ENCODE data around the gene RIMBP3C. TPM values are rescaled to one million over a fixed set of nuclear protein-coding genes. Genes with fewer than 3 reads are reported as not detected.

RIMBP3C gene
- polyA plus RNA-seq, 1 of the 3 experiments (the other 2 are of a cell fraction), result 0.02 TPM

- Histone ChIP-seq H3F3A (replicated peaks; ENCODE audit: insufficient read depth) (peaks cover 3% of the 10 kb centered on the region), H3K36me3 (replicated peaks in 1 of 2; ENCODE audit: control insufficient read depth in 1 of 2, insufficient read depth in 2 of 2, low read length in 1 of 2) (peaks cover 2 to 21% of the 10 kb centered on the region in 2 experiments), H3K9ac (no peak overlapping the region), H3K4me3 (ENCODE audit: low read depth in 2 of 2, low read length in 1 of 2) (no peak overlapping the region), H4K20me1 (ENCODE audit: insufficient read depth) (peaks cover 100% of the 10 kb centered on the region), H2AFZ (ENCODE audit: low read depth) (no peak overlapping the region), H3K27ac (ENCODE audit: low read depth in 2 of 2, low read length in 1 of 2) (no peak overlapping the region), H3K27me3 (ENCODE audit: insufficient read depth) (no peaks in the 10 kb centered on the region), H3K79me2 (ENCODE audit: insufficient read depth) (peaks cover 100% of the 10 kb centered on the region), H3K9me2 (no peaks in the 10 kb centered on the region), H3K4me2 (no peak overlapping the region), H3K4me1 (ENCODE audit: control insufficient read depth in 1 of 2, insufficient read depth in 2 of 2, low read depth in 1 of 2, low read length in 1 of 2) (peaks cover 0 to 3% of the 10 kb centered on the region in 2 experiments; a peak in 1 of 4 replicates), H3K9me3 (no peaks in the 10 kb centered on the region)
- 94% methylated on average over 4 of the region's 4 CpGs for WGBS (ENCODE audit: low lambda C conversion rate)
- TF ChIP-seq SIN3A (IDR thresholded peaks at IDR 0.05; ENCODE audit: borderline replicate concordance, low read depth, low read length), result no peak
- TF ChIP-seq, protein P1, sequence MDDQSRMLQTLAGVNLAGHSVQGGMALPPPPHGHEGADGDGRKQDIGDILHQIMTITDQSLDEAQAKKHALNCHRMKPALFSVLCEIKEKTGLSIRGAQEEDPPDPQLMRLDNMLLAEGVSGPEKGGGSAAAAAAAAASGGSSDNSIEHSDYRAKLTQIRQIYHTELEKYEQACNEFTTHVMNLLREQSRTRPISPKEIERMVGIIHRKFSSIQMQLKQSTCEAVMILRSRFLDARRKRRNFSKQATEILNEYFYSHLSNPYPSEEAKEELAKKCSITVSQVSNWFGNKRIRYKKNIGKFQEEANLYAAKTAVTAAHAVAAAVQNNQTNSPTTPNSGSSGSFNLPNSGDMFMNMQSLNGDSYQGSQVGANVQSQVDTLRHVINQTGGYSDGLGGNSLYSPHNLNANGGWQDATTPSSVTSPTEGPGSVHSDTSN (IDR thresholded peaks at IDR 0.05), result peak; percentile 18; the same call in 1 of the 2 replicates
- DNase-seq, result no peak
- ChIA-PET POLR2A (no interaction called here), CTCF (interaction anchor here (0.9 to 1.2 kb wide), 2 partner anchors 12 to 54 kb away, joined by 3 to 4 read pairs; partner anchors contain the start of gene SDF2L1)
Measured at GRCh38 chr22:21587803-21588611, 36.7 kb upstream of the RIMBP3C start.

DNA sequence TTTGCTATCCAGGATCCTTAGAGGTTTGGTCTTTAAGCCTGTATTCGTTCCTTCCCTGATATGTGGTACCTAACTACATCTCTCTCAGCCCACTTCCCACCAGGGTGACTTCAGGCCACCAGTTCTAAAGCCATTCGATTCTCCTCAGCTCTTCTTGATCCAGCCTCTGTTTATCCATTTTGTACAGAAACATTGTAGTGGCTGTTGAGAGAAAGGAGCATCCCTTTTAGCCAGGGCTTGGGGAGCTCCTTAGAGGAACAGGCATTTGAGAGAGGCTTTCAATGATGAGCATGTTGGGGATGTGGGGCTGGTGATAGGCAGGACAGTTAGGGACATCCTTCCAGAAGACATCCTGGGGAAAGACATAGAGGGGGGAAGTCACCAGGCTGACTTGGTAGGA is 34.1 kb upstream of the RIMBP3C start:
- peaks cover 100% of the 10 kb centered on the region for H3K79me2 ChIP-seq (ENCODE audit: insufficient read depth)
- no peak overlapping the region for H3K4me3 ChIP-seq (ENCODE audit: low read depth in 2 of 2, low read length in 1 of 2)
- no peak for TF ChIP-seq EZH2phosphoT487 (IDR thresholded peaks at IDR 0.05; ENCODE audit: borderline replicate concordance, low read depth)
- no peak for TF ChIP-seq CHD2 (IDR thresholded peaks at IDR 0.05; ENCODE audit: low read length, partially characterized antibody)
- TF ChIP-seq FOSL2 (IDR thresholded peaks at IDR 0.05; ENCODE audit: borderline replicate concordance, low read depth), result no peak
- no peak for TF ChIP-seq ELF1 (IDR thresholded peaks at IDR 0.05)
- no peak for TF ChIP-seq EP300 (IDR thresholded peaks at IDR 0.05; ENCODE audit: borderline replicate concordance in 1 of 2, low read depth in 1 of 2, low read length in 1 of 2)
- TF ChIP-seq MEF2A (IDR thresholded peaks at IDR 0.05; ENCODE audit: borderline replicate concordance, low read depth), result no peak
- TF ChIP-seq, protein P2, sequence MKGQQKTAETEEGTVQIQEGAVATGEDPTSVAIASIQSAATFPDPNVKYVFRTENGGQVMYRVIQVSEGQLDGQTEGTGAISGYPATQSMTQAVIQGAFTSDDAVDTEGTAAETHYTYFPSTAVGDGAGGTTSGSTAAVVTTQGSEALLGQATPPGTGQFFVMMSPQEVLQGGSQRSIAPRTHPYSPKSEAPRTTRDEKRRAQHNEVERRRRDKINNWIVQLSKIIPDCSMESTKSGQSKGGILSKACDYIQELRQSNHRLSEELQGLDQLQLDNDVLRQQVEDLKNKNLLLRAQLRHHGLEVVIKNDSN (IDR thresholded peaks at IDR 0.05; ENCODE audit: borderline replicate concordance, low read depth), result no peak
- TF ChIP-seq NRF1 (IDR thresholded peaks at IDR 0.05; ENCODE audit: low read depth, low read length), result no peak
- no peak for TF ChIP-seq TCF12 (IDR thresholded peaks at IDR 0.05)
- TF ChIP-seq TEAD4 (IDR thresholded peaks at IDR 0.05; ENCODE audit: borderline replicate concordance, insufficient read depth), result no peak
- TF ChIP-seq SMC3 (IDR thresholded peaks at IDR 0.05; ENCODE audit: low read depth, low read length), result no peak
- TF ChIP-seq, protein P3, sequence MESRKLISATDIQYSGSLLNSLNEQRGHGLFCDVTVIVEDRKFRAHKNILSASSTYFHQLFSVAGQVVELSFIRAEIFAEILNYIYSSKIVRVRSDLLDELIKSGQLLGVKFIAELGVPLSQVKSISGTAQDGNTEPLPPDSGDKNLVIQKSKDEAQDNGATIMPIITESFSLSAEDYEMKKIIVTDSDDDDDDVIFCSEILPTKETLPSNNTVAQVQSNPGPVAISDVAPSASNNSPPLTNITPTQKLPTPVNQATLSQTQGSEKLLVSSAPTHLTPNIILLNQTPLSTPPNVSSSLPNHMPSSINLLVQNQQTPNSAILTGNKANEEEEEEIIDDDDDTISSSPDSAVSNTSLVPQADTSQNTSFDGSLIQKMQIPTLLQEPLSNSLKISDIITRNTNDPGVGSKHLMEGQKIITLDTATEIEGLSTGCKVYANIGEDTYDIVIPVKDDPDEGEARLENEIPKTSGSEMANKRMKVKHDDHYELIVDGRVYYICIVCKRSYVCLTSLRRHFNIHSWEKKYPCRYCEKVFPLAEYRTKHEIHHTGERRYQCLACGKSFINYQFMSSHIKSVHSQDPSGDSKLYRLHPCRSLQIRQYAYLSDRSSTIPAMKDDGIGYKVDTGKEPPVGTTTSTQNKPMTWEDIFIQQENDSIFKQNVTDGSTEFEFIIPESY (IDR thresholded peaks at IDR 0.05; ENCODE audit: borderline replicate concordance, low read depth), result no peak
- TF ChIP-seq SIN3A (IDR thresholded peaks at IDR 0.05; ENCODE audit: borderline replicate concordance, low read depth, low read length), result no peak
- no peak for TF ChIP-seq MAX (IDR thresholded peaks at IDR 0.05; ENCODE audit: low read depth)
- no peak for TF ChIP-seq RFX5 (IDR thresholded peaks at IDR 0.05; ENCODE audit: low read length)
- TF ChIP-seq GATA2 (CRISPR knock-in tag; IDR thresholded peaks at IDR 0.05), result no peak
- no peak for TF ChIP-seq RCOR1 (IDR thresholded peaks at IDR 0.05; ENCODE audit: low read length)
- no peak for TF ChIP-seq RXRA (IDR thresholded peaks at IDR 0.05; ENCODE audit: borderline replicate concordance, low read depth)
- TF ChIP-seq, protein P4, sequence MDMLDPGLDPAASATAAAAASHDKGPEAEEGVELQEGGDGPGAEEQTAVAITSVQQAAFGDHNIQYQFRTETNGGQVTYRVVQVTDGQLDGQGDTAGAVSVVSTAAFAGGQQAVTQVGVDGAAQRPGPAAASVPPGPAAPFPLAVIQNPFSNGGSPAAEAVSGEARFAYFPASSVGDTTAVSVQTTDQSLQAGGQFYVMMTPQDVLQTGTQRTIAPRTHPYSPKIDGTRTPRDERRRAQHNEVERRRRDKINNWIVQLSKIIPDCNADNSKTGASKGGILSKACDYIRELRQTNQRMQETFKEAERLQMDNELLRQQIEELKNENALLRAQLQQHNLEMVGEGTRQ (IDR thresholded peaks at IDR 0.05; ENCODE audit: borderline replicate concordance, low read depth, low read length), result no peak
- no peak for TF ChIP-seq IRF3 (IDR thresholded peaks at IDR 0.05; ENCODE audit: low read depth, low read length)
- DNase-seq, result no peak
- H3K4me2 ChIP-seq, result no peak overlapping the region
- H3K27ac ChIP-seq (ENCODE audit: low read depth in 2 of 2, low read length in 1 of 2), result no peak overlapping the region
- no peaks in the 10 kb centered on the region for H3K27me3 ChIP-seq (ENCODE audit: insufficient read depth)
- H3K9me3 ChIP-seq, result no peaks in the 10 kb centered on the region
- 66% methylated on average over 2 of the region's 2 CpGs for WGBS (ENCODE audit: low lambda C conversion rate)
- ChIA-PET POLR2A (no interaction called here), CTCF (no interaction called here)
- H3K9ac ChIP-seq, result no peak overlapping the region
- H3K36me3 ChIP-seq (replicated peaks in 1 of 2; ENCODE audit: control insufficient read depth in 1 of 2, insufficient read depth in 2 of 2, low read length in 1 of 2), result peaks cover 0 to 14% of the 10 kb centered on the region in 2 experiments
- H2AFZ ChIP-seq (ENCODE audit: low read depth), result no peak overlapping the region
- no peaks in the 10 kb centered on the region for H3K9me2 ChIP-seq
- H4K20me1 ChIP-seq (ENCODE audit: insufficient read depth), result peaks cover 100% of the 10 kb centered on the region
- peaks cover 3% of the 10 kb centered on the region for H3F3A ChIP-seq (replicated peaks; ENCODE audit: insufficient read depth)
- H3K4me1 ChIP-seq (ENCODE audit: control insufficient read depth in 1 of 2, insufficient read depth in 2 of 2, low read depth in 1 of 2, low read length in 1 of 2), result no peaks in the 10 kb centered on the region; a peak in 1 of 4 replicates
